NB4 (cell line): ENCODE results near the gene CCL4L2.

Experiments
- TF ChIP-seq, protein P1 (sequence below): IDR thresholded peaks from one replicate; pipeline ENCODE4 v1.5.1; 2012; ENCODE audit warnings: low read depth, low read length
- TF ChIP-seq, protein P2 (sequence below): IDR thresholded peaks from 2 replicates; pipeline ENCODE4 v1.6.1; 2011; ENCODE audit warnings: low read depth, low read length

DNA sequence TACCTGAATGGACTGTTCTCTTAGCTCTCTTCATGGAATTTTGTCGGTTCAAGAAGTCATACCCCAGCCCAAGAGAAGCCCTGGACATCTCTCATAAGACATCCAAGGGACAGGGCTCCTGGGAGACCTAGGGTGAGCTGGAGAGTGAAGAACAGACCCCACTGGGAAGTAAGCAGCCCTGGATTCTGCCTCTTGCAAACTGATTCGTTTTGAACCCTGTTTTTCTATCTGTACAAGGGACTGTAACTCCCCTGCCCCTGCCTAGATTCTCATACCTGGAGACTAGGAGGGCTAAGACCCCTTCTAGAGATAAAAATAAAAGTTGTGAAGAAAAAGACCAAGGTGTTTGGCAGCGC, 14.8 kb upstream of the CCL4L2 start:
- TF ChIP-seq, protein P1, sequence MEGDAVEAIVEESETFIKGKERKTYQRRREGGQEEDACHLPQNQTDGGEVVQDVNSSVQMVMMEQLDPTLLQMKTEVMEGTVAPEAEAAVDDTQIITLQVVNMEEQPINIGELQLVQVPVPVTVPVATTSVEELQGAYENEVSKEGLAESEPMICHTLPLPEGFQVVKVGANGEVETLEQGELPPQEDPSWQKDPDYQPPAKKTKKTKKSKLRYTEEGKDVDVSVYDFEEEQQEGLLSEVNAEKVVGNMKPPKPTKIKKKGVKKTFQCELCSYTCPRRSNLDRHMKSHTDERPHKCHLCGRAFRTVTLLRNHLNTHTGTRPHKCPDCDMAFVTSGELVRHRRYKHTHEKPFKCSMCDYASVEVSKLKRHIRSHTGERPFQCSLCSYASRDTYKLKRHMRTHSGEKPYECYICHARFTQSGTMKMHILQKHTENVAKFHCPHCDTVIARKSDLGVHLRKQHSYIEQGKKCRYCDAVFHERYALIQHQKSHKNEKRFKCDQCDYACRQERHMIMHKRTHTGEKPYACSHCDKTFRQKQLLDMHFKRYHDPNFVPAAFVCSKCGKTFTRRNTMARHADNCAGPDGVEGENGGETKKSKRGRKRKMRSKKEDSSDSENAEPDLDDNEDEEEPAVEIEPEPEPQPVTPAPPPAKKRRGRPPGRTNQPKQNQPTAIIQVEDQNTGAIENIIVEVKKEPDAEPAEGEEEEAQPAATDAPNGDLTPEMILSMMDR, result no peak
- TF ChIP-seq, protein P2, sequence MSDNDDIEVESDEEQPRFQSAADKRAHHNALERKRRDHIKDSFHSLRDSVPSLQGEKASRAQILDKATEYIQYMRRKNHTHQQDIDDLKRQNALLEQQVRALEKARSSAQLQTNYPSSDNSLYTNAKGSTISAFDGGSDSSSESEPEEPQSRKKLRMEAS, result no peak
